ENCODE results near the gene DPM2.

DPM2 gene

DNA sequence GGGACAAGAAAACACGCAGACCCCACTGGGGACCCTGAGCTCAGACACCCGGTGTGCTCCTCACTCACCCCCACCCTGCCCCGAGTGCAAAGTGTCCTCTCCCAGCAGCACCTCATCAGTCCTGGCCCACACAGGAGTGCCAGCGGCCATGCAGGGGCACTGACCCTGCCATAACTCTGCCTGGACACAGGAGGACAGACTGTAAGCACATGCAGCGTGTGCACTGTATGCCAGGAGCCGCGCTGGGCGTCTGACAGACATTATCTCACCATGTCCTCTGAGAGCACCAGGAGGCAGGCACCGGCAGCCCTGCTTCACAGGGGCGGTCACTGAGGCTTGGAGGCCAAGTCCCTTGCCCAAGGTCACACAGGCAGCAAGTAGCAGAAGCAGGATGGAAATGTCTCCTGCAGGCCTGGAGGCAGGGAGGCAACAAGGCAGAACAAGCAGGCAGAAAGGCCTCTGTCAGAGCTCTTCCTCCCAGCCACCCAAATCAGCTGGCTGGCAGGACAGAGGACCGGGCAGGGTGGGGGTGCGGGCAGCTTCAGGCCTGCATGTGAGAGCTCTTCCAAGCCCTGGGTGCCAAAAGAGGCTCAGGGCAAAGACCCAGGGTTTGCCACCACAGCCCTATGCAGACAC, 34.7 kb upstream of the DPM2 start:
- peak overlapping the region; percentile 63 for H2AK5ac ChIP-seq (ENCODE audit: low read depth, low read length)
- H3K18ac ChIP-seq (ENCODE audit: low read length): peak overlapping the region; percentile 54
- no peak overlapping the region for H2BK15ac ChIP-seq (ENCODE audit: low read length)
- H3K4me3 ChIP-seq (ENCODE audit: low read length in 2 of 2): peak overlapping the region in 1 of 2 donors; percentile 13
- H3K27ac ChIP-seq (replicated peaks; ENCODE audit: low read length): no peak overlapping the region
- H3K23ac ChIP-seq (ENCODE audit: low read depth, low read length, poor library complexity): peak overlapping the region; percentile 87
- WGBS, 2 donors (ENCODE audit: extremely low coverage in 2 of 2, insufficient read length in 2 of 2, insufficient replicate concordance in 1 of 2): no CpG with 5 or more reads among the region's 12 CpGs
- no peaks in the 10 kb centered on the region for H3K9me3 ChIP-seq (replicated peaks in 1 of 2; ENCODE audit: control insufficient read depth in 2 of 2, insufficient read depth in 1 of 2, low read depth in 1 of 2, low read length in 2 of 2)
- H2BK12ac ChIP-seq (ENCODE audit: low read length): peak overlapping the region; percentile 66
- no peak overlapping the region for H4K8ac ChIP-seq (ENCODE audit: low read depth, low read length)
- no peak overlapping the region for H2BK120ac ChIP-seq (ENCODE audit: low read depth, low read length)
- DNase-seq (ENCODE audit: low spot score): no peak
- peaks cover 34 to 43% of the 10 kb centered on the region in 2 donors for H3K4me1 ChIP-seq (ENCODE audit: control insufficient read depth in 2 of 2, insufficient read depth in 1 of 2, low read depth in 1 of 2, low read length in 2 of 2)
- H2AFZ ChIP-seq (ENCODE audit: low read length): no peak overlapping the region
- peak overlapping the region; percentile 78 for H3K9ac ChIP-seq (ENCODE audit: low read depth, low read length, poor library complexity)
- peak overlapping the region; percentile 94 for H3K14ac ChIP-seq (ENCODE audit: low read length)
- no peak overlapping the region for H3K4ac ChIP-seq (ENCODE audit: low read length)
- H2BK5ac ChIP-seq (ENCODE audit: low read length): no peak overlapping the region
- H3K27me3 ChIP-seq (ENCODE audit: control insufficient read depth in 3 of 3, insufficient read depth in 3 of 3, low read depth in 1 of 3, low read length in 3 of 3): no peaks in the 10 kb centered on the region
- H3K4me2 ChIP-seq (ENCODE audit: insufficient read depth, low read length, poor library complexity, severe bottlenecking): no peak overlapping the region
- H3K79me1 ChIP-seq (ENCODE audit: low read depth, low read length): peaks cover 29% of the 10 kb centered on the region
- H4K91ac ChIP-seq (ENCODE audit: low read depth, low read length, poor library complexity): no peak overlapping the region
- H3K36me3 ChIP-seq (replicated peaks in 1 of 2; ENCODE audit: control insufficient read depth in 2 of 2, insufficient read depth in 2 of 2, low read length in 2 of 2): peaks cover 0 to 7% of the 10 kb centered on the region in 2 donors

DNA sequence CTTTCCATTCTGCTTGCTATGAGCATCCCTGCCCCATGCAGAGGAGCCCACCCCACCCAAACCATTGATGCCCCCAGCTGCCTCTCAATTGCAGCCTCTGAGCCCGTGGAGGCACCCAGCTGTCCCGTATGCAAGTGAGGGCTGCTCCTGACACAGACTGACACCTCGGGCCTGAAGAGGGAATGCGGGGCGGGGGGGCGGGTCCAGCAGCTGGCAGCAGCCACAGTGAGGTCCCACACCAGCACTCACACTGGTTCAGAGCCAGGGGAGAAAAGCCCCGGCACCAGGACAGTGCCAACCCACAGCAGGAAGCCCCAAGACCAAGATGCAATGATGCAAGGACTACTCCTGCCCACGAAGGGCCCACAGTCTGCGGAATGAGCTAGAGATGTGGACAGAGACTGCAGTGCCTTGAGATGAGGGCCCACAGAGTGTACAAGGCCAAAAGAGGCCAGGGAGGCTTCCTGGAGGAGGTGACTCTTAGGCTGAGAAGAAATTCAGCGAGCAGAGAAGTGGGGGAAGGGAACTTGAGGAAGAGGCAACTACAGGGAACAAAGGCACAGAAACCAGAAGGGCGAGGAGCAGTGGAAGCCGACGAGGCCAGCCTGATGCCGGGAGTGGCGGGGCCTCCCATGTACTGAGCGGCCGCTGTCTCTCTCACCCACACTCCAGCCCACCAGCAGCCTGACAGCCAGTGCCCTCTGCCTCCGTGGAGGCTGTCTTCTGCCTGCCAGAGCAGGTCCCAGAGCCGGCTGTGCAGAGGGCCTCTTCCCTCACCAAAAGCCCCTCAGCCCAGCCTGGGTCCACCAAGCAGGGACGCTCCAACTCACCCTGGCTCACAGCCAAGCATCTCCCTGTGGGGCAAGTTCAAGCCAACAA, 33.9 kb upstream of the DPM2 start:
- Histone ChIP-seq H4K8ac (ENCODE audit: low read depth, low read length) (no peak overlapping the region), H3K4me2 (ENCODE audit: insufficient read depth, low read length, poor library complexity, severe bottlenecking) (no peak overlapping the region), H3K4ac (ENCODE audit: low read length) (no peak overlapping the region), H3K27me3 (ENCODE audit: control insufficient read depth in 3 of 3, insufficient read depth in 3 of 3, low read depth in 1 of 3, low read length in 3 of 3) (no peaks in the 10 kb centered on the region), H2BK12ac (ENCODE audit: low read length) (peak overlapping the region; percentile 14), H2AFZ (ENCODE audit: low read length) (no peak overlapping the region), H3K9me3 (replicated peaks in 1 of 2; ENCODE audit: control insufficient read depth in 2 of 2, insufficient read depth in 1 of 2, low read depth in 1 of 2, low read length in 2 of 2) (no peaks in the 10 kb centered on the region), H2BK15ac (ENCODE audit: low read length) (no peak overlapping the region), H3K79me1 (ENCODE audit: low read depth, low read length) (peaks cover 33% of the 10 kb centered on the region), H3K4me1 (ENCODE audit: control insufficient read depth in 2 of 2, insufficient read depth in 1 of 2, low read depth in 1 of 2, low read length in 2 of 2) (peaks cover 32 to 45% of the 10 kb centered on the region in 2 donors), H2BK120ac (ENCODE audit: low read depth, low read length) (no peak overlapping the region), H3K27ac (replicated peaks; ENCODE audit: low read length) (no peak overlapping the region), H3K14ac (ENCODE audit: low read length) (peak overlapping the region; percentile 94), H3K9ac (ENCODE audit: low read depth, low read length, poor library complexity) (peak overlapping the region; percentile 78), H2AK5ac (ENCODE audit: low read depth, low read length) (peak overlapping the region; percentile 74), H3K23ac (ENCODE audit: low read depth, low read length, poor library complexity) (peak overlapping the region; percentile 87), H3K18ac (ENCODE audit: low read length) (peak overlapping the region; percentile 88), H4K91ac (ENCODE audit: low read depth, low read length, poor library complexity) (no peak overlapping the region), H2BK5ac (ENCODE audit: low read length) (no peak overlapping the region), H3K36me3 (replicated peaks in 1 of 2; ENCODE audit: control insufficient read depth in 2 of 2, insufficient read depth in 2 of 2, low read length in 2 of 2) (peaks cover 0 to 6% of the 10 kb centered on the region in 2 donors), H3K4me3 (ENCODE audit: low read length in 2 of 2) (peak overlapping the region in 1 of 2 donors; percentile 13)
- no CpG with 5 or more reads among the region's 20 CpGs for WGBS, 2 donors (ENCODE audit: extremely low coverage in 2 of 2, insufficient read length in 2 of 2, insufficient replicate concordance in 1 of 2)
- DNase-seq (ENCODE audit: low spot score): no peak

DNA sequence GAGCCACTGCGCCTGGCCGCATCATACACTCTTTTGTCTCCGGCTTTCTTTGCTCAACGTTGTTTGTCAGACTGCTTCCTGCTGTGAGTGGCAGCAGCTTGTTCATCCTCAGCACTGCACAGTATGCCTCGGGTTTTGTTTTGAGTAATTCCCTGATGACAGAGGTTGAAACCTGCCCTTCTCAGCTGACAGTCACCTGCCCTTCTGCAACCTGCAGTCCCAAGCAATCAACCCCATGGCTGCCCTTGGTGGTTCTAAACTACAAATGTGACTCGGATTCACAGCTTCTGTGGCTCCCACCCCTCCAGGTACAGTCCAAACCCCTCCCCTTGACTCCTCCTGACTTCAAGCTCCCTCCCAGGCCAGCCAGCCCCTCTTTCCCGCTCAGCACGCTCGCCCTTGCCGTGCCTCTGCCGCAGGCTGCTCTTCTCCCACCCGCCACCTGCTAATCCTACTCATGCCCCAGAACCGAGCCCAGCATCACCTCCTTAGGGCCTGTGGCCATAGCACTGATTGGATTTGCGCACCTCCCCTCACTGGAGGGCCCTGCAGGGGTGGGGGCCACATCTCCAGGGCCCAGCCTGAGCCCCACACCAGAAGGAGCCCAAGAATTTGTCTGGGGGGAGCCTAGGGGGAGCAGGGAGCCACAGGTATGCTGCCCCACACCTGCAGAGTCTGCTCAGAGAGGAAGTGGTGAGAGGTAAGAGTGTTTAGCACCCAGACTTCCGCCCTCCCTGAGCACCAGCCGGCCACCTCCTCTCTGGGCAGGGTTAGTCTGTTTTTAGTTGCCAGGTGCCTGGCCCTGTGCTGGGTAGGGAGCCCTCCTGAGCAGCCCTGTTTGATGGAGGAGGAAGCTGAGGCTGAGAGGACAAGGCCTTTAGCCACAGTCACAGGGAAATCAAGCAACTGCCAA, 33.0 kb upstream of the DPM2 start:
- no peak overlapping the region for H4K8ac ChIP-seq (ENCODE audit: low read depth, low read length)
- H2BK15ac ChIP-seq (ENCODE audit: low read length): no peak overlapping the region
- peak overlapping the region; percentile 28 for H2BK120ac ChIP-seq (ENCODE audit: low read depth, low read length)
- WGBS, 2 donors (ENCODE audit: extremely low coverage in 2 of 2, insufficient read length in 2 of 2, insufficient replicate concordance in 1 of 2): no CpG with 5 or more reads among the region's 16 CpGs
- peak overlapping the region; percentile 80 for H3K9ac ChIP-seq (ENCODE audit: low read depth, low read length, poor library complexity)
- H3K27me3 ChIP-seq (ENCODE audit: control insufficient read depth in 3 of 3, insufficient read depth in 3 of 3, low read depth in 1 of 3, low read length in 3 of 3): no peaks in the 10 kb centered on the region
- peak overlapping the region; percentile 78 for H3K18ac ChIP-seq (ENCODE audit: low read length)
- H3K79me1 ChIP-seq (ENCODE audit: low read depth, low read length): peaks cover 36% of the 10 kb centered on the region
- H3K4me2 ChIP-seq (ENCODE audit: insufficient read depth, low read length, poor library complexity, severe bottlenecking): no peak overlapping the region
- H4K91ac ChIP-seq (ENCODE audit: low read depth, low read length, poor library complexity): no peak overlapping the region
- H2BK12ac ChIP-seq (ENCODE audit: low read length): peak overlapping the region; percentile 14
- peaks cover 36 to 45% of the 10 kb centered on the region in 2 donors for H3K4me1 ChIP-seq (ENCODE audit: control insufficient read depth in 2 of 2, insufficient read depth in 1 of 2, low read depth in 1 of 2, low read length in 2 of 2)
- H3K23ac ChIP-seq (ENCODE audit: low read depth, low read length, poor library complexity): no peak overlapping the region
- H2AK5ac ChIP-seq (ENCODE audit: low read depth, low read length): peak overlapping the region; percentile 74
- DNase-seq (ENCODE audit: low spot score): no peak
- no peaks in the 10 kb centered on the region for H3K9me3 ChIP-seq (replicated peaks in 1 of 2; ENCODE audit: control insufficient read depth in 2 of 2, insufficient read depth in 1 of 2, low read depth in 1 of 2, low read length in 2 of 2)
- no peak overlapping the region for H2AFZ ChIP-seq (ENCODE audit: low read length)
- H3K36me3 ChIP-seq (replicated peaks in 1 of 2; ENCODE audit: control insufficient read depth in 2 of 2, insufficient read depth in 2 of 2, low read length in 2 of 2): no peaks in the 10 kb centered on the region
- H2BK5ac ChIP-seq (ENCODE audit: low read length): no peak overlapping the region
- no peak overlapping the region for H3K27ac ChIP-seq (replicated peaks; ENCODE audit: low read length)
- peak overlapping the region; percentile 47 for H3K14ac ChIP-seq (ENCODE audit: low read length)
- H3K4ac ChIP-seq (ENCODE audit: low read length): no peak overlapping the region
- no peak overlapping the region for H3K4me3 ChIP-seq (ENCODE audit: low read length in 2 of 2)
